H1 (cell line): ENCODE results near the gene TP73. TPM values are rescaled to one million over a fixed set of nuclear protein-coding genes. Genes with fewer than 3 reads are reported as not detected.

Source experiments
- CTCF ChIA-PET: fragments of 300-600 bp; sonication (Branson Sonifier 250); formaldehyde crosslinking; loops from one replicate; lab custom pipeline; 2021; ENCODE audit not compliant: partially characterized antibody; lab: Charles Lee
- POLR2A ChIA-PET: fragments of 300-600 bp; sonication (Branson Sonifier 250); formaldehyde crosslinking; loops from one replicate; lab custom pipeline; 2021; ENCODE audit warnings: inconsistent platforms; ENCODE audit not compliant: partially characterized antibody; lab: Charles Lee
- DNase-seq, 2 experiments: peaks; one replicate each; pipeline versions ENCODE4 v3.0.0 to v3.0.0-alpha.2; 2010 to 2022; ENCODE audit warnings: low spot score in 2 of 2, low read depth in 1 of 2, mixed read lengths in 1 of 2
- FAIRE-seq: peaks from 2 replicates; lab custom pipeline; 2011; peaks lifted over from hg19 to GRCh38; lab: Jason Lieb, UNC
- H2AFZ ChIP-seq: 2 replicates; pipeline ENCODE4 v1.8.1; 2012; ENCODE audit warnings: low read length, inconsistent platforms
- H2AK5ac ChIP-seq: 2 replicates; pipeline ENCODE4 v1.6.1; 2013; ENCODE audit warnings: low read depth, low read length
- H2BK120ac ChIP-seq: replicated peaks from 2 replicates; pipeline ENCODE3; 2013; ENCODE audit warnings: low read depth, low read length, inconsistent platforms
- H2BK12ac ChIP-seq: 2 replicates; pipeline ENCODE4 v1.6.1; 2013; ENCODE audit warnings: low read depth, low read length
- H2BK15ac ChIP-seq: 2 replicates; pipeline ENCODE4 v1.6.1; 2013; ENCODE audit warnings: low read length
- H2BK20ac ChIP-seq: 2 replicates; pipeline ENCODE4 v1.6.1; 2013; ENCODE audit warnings: low read length
- H2BK5ac ChIP-seq: 2 replicates; pipeline ENCODE4 v1.6.1; 2013; ENCODE audit warnings: low read depth, low read length
- H3K14ac ChIP-seq: 2 replicates; pipeline ENCODE4 v1.6.1; 2013; ENCODE audit warnings: inconsistent platforms; ENCODE audit not compliant: insufficient read length
- H3K18ac ChIP-seq: 2 replicates; pipeline ENCODE4 v1.6.1; 2013; ENCODE audit warnings: low read length; ENCODE audit errors: extremely low read depth
- H3K23ac ChIP-seq: 2 replicates; pipeline ENCODE4 v1.6.1; 2013; ENCODE audit warnings: inconsistent platforms; ENCODE audit not compliant: insufficient read length
- H3K23me2 ChIP-seq: 2 replicates; pipeline ENCODE4 v1.6.1; 2013; ENCODE audit warnings: low read depth, low read length
- H3K27ac ChIP-seq: 2 replicates; pipeline ENCODE4 v1.6.1; 2011; ENCODE audit warnings: low read depth, low read length, inconsistent platforms
- H3K27me3 ChIP-seq, 4 experiments: replicated peaks in 1 of 4; 1 replicate in 1 of 4; 2 replicates in 3 of 4; pipeline versions ENCODE4 v1.6.1 to v1.8.1; 2011 to 2013; ENCODE audit warnings: low read length in 3 of 4, mild to moderate bottlenecking in 3 of 4, inconsistent platforms in 2 of 4, mixed read lengths in 2 of 4, moderate library complexity in 1 of 4; ENCODE audit not compliant: control insufficient read depth in 3 of 4, insufficient read depth in 3 of 4; ENCODE audit errors: extremely low read depth in 1 of 4
- H3K36me3 ChIP-seq, 4 experiments: 2 replicates each; pipeline versions ENCODE4 v1.6.1 to v1.8.1; 2011 to 2013; ENCODE audit warnings: mild to moderate bottlenecking in 4 of 4, low read length in 3 of 4, moderate library complexity in 2 of 4, control low read depth in 1 of 4, inconsistent platforms in 1 of 4; ENCODE audit not compliant: insufficient read depth in 4 of 4, control insufficient read depth in 2 of 4
- H3K4ac ChIP-seq: replicated peaks from 2 replicates; pipeline ENCODE3; 2013; ENCODE audit warnings: low read length, low read depth, mixed read lengths, inconsistent platforms; ENCODE audit not compliant: insufficient read length
- H3K4me1 ChIP-seq, 4 experiments: replicated peaks in 1 of 4; 1 replicate in 1 of 4; 2 replicates in 3 of 4; pipeline versions ENCODE4 v1.6.1 to v1.8.1; 2011 to 2013; ENCODE audit warnings: low read length in 3 of 4, inconsistent platforms in 2 of 4, mixed read lengths in 1 of 4; ENCODE audit not compliant: insufficient read depth in 4 of 4, control insufficient read depth in 3 of 4
- H3K4me2 ChIP-seq, 2 experiments: 2 replicates each; pipeline versions ENCODE4 v1.6.1 to v1.8.1; 2011 to 2013; ENCODE audit warnings: low read depth in 2 of 2, low read length in 2 of 2, control low read depth in 1 of 2, inconsistent platforms in 1 of 2, mild to moderate bottlenecking in 1 of 2; ENCODE audit not compliant: insufficient read depth in 1 of 2
- H3K4me3 ChIP-seq, 4 experiments: fragments of 200-600, 300-600 bp in 1 of 4; sonication (generic), shearing (Covaris generic), sonication (Bioruptor Twin) in 1 of 4; 2 replicates each; pipeline versions ENCODE4 v1.5.1 to v1.8.1; 2011 to 2016; ENCODE audit warnings: low read length in 4 of 4, low read depth in 3 of 4, control low read depth in 2 of 4, inconsistent platforms in 2 of 4, mild to moderate bottlenecking in 2 of 4, mixed read lengths in 1 of 4, moderate library complexity in 1 of 4; ENCODE audit not compliant: insufficient read depth in 2 of 4; ENCODE audit errors: extremely low read depth in 1 of 4
- H3K56ac ChIP-seq: replicated peaks from 2 replicates; pipeline ENCODE3; 2013; ENCODE audit warnings: low read depth, mild to moderate bottlenecking, mixed read lengths, low read length, inconsistent platforms; ENCODE audit not compliant: insufficient read length
- H3K79me1 ChIP-seq: 2 replicates; pipeline ENCODE4 v1.6.1; 2013; ENCODE audit warnings: low read depth, low read length, control low read depth
- H3K79me2 ChIP-seq, 2 experiments: 2 replicates each; pipeline versions ENCODE4 v1.6.1 to v1.8.1; 2012 to 2013; ENCODE audit warnings: low read length in 2 of 2, mild to moderate bottlenecking in 2 of 2, inconsistent platforms in 1 of 2; ENCODE audit not compliant: insufficient read depth in 2 of 2, control insufficient read depth in 1 of 2
- H3K9ac ChIP-seq, 4 experiments: replicated peaks in 1 of 4; 1 replicate in 1 of 4; 2 replicates in 3 of 4; pipeline versions ENCODE4 v1.6.1 to v1.8.1; 2011 to 2013; ENCODE audit warnings: low read depth in 3 of 4, low read length in 3 of 4, control low read depth in 2 of 4, mild to moderate bottlenecking in 2 of 4, moderate library complexity in 2 of 4, inconsistent platforms in 1 of 4; ENCODE audit errors: extremely low read depth in 1 of 4
- H3K9me3 ChIP-seq, 2 experiments: 2 replicates each; pipeline versions ENCODE4 v1.6.1 to v1.8.1; 2012 to 2013; ENCODE audit warnings: mild to moderate bottlenecking in 2 of 2, moderate library complexity in 2 of 2, control low read depth in 1 of 2, inconsistent platforms in 1 of 2, low read depth in 1 of 2, low read length in 1 of 2, mixed read lengths in 1 of 2; ENCODE audit not compliant: insufficient read depth in 2 of 2
- H4K20me1 ChIP-seq, 2 experiments: replicated peaks in 1 of 2; 2 replicates each; pipeline versions ENCODE3 to v1.8.1; 2011 to 2013; ENCODE audit warnings: inconsistent platforms in 2 of 2, low read length in 2 of 2, mild to moderate bottlenecking in 1 of 2; ENCODE audit not compliant: insufficient read depth in 2 of 2, control insufficient read depth in 1 of 2
- H4K5ac ChIP-seq: 2 replicates; pipeline ENCODE4 v1.6.1; 2013; ENCODE audit warnings: low read length, low read depth, mixed read lengths, inconsistent platforms; ENCODE audit not compliant: insufficient read length
- H4K8ac ChIP-seq: 2 replicates; pipeline ENCODE4 v1.8.0; 2013; ENCODE audit warnings: mild to moderate bottlenecking, moderate library complexity, low read length, inconsistent platforms; ENCODE audit not compliant: insufficient read depth; ENCODE audit errors: extremely low read depth
- H4K91ac ChIP-seq: replicated peaks from 2 replicates; pipeline ENCODE3; 2013; ENCODE audit warnings: low read length, mixed read lengths, inconsistent platforms; ENCODE audit not compliant: insufficient read length
- BCL11A ChIP-seq, 2 experiments: IDR thresholded peaks; one replicate each; pipeline ENCODE4 v1.6.1; 2011; ENCODE audit warnings: low read depth in 2 of 2, low read length in 2 of 2, mild to moderate bottlenecking in 2 of 2
- CREB1 ChIP-seq: IDR thresholded peaks from 2 replicates; pipeline ENCODE4 v1.6.1; 2012; ENCODE audit warnings: inconsistent platforms
- EGR1 ChIP-seq: IDR thresholded peaks from 2 replicates; pipeline ENCODE4 v1.6.1; 2011; ENCODE audit warnings: low read depth, low read length, borderline replicate concordance
- KDM5A ChIP-seq: fragments of 200-600 bp; IDR thresholded peaks from 2 replicates; pipeline ENCODE4 v1.7.1; 2012; ENCODE audit warnings: mild to moderate bottlenecking, low read length, inconsistent platforms, mixed read lengths
- MAFK ChIP-seq: IDR thresholded peaks from 2 replicates; pipeline ENCODE4 v1.6.1; 2012; ENCODE audit warnings: low read depth, mild to moderate bottlenecking, improper control_type of control experiment, low read length
- RBBP5 ChIP-seq: IDR thresholded peaks from 2 replicates; pipeline ENCODE4 v1.7.1; 2012; ENCODE audit warnings: low read depth, mild to moderate bottlenecking, inconsistent platforms, low read length, moderate library complexity, borderline replicate concordance
- SAP30 ChIP-seq: fragments of 300-600 bp; sonication (generic); IDR thresholded peaks from 2 replicates; pipeline ENCODE4 v1.7.1; 2012; ENCODE audit warnings: low read length, moderate library complexity, mild to moderate bottlenecking, inconsistent platforms; ENCODE audit not compliant: insufficient read depth, insufficient replicate concordance
- SIN3A ChIP-seq, 2 experiments: IDR thresholded peaks in 1 of 2; conservative IDR thresholded peaks in 1 of 2; 2 replicates each; pipeline ENCODE4 v1.6.1; 2011 to 2012; ENCODE audit warnings: low read length in 2 of 2, improper control_type of control experiment in 1 of 2, low read depth in 1 of 2, mild to moderate bottlenecking in 1 of 2
- SIX5 ChIP-seq: IDR thresholded peaks from 2 replicates; pipeline ENCODE4 v1.6.1; 2011; ENCODE audit warnings: mild to moderate bottlenecking, low read depth, low read length
- YY1 ChIP-seq: IDR thresholded peaks from 2 replicates; pipeline ENCODE4 v1.6.1; 2011; ENCODE audit warnings: low read depth, mild to moderate bottlenecking, low read length
- WGBS, 2 experiments: shearing (Covaris generic) in 1 of 2; methylation state at CpG; one replicate each; pipeline versions ENCODE4 v1.1.6 to v1.1.7; 2013 to 2015; ENCODE audit warnings: low lambda C conversion rate in 2 of 2, mixed read lengths in 2 of 2, inconsistent platforms in 1 of 2, low coverage in 1 of 2, missing lambda C conversion rate in 1 of 2; ENCODE audit not compliant: insufficient replicate concordance in 2 of 2, insufficient coverage in 1 of 2, insufficient read length in 1 of 2; ENCODE audit errors: extremely low coverage in 1 of 2, missing lambda C conversion rate in 1 of 2; 5-methylcytosine and 5-hydroxymethylcytosine counted together
- polyA plus RNA-seq, 7 experiments: library from polyadenylated mRNA; depleted of rRNA in 3 of 7; stranded (reverse) in 5 of 7; unstranded in 2 of 7; fragments of >200 nt in 5 of 7; fragments of 200-250 nt in 2 of 7; gene quantifications; 1 replicate in 5 of 7; 2 replicates in 1 of 7; 4 replicates in 1 of 7; pipeline versions ENCODE4 v1.2.1 to v1.2.3, GENCODE V29; 2011 to 2013; ENCODE audit warnings: missing spikeins in 2 of 7, mixed read lengths in 2 of 7
- total RNA-seq: library from RNA; stranded (reverse); fragmentation: NEBNext Ultra II Directional; extraction: Animal tissue kit (Norgen Biotek cat#: 25700); gene quantifications from 2 replicates; pipeline ENCODE4 v1.2.1, GENCODE V29; 2021

Gene TP73
- total and polyA plus RNA-seq, 2 of the 8 experiments (the other 6 are each of a cell fraction or from before 2014, with no cell fraction given): 2.6 to 3.1 TPM

GRCh38 chr1:3649342-3650247 lies 2.7 kb upstream of the TP73 start, which contains the start of gene WRAP73:
WRAP73 (minus strand) TSS chr1:3650103; CDS start chr1:3649999, 104 bp downstream.
- DNase-seq (peak; percentile 74 to 86), FAIRE-seq (peak; percentile 83)
- Histone ChIP-seq H3K4me1 (peaks cover 0 to 21% (median 3%) of the 10 kb centered on the region in 4 experiments; a peak in 5 of 7 replicates), H2BK5ac (no peak within 1 kb of the TSS), H2AK5ac (no peak within 1 kb of the TSS), H3K23me2 (peaks cover 20% of the 10 kb centered on the region; the same call in 1 of the 2 replicates), H3K27ac (no peak within 1 kb of the TSS), H3K4me2 (peak within 1 kb of the TSS; percentile 77 to 81), H3K79me1 (peaks cover 3% of the 10 kb centered on the region; the same call in 1 of the 2 replicates), H3K36me3 (peaks cover 0 to 21% (median 13%) of the 10 kb centered on the region in 4 experiments; a peak in 4 of 8 replicates), H3K18ac (no peak within 1 kb of the TSS; the same call in 1 of the 2 replicates), H3K23ac (no peak within 1 kb of the TSS), H2BK12ac (peak within 1 kb of the TSS; percentile 60; the same call in 1 of the 2 replicates), H3K9ac (peak within 1 kb of the TSS in 2 of 4 experiments; percentile 13 to 31; a peak in 1 of 7 replicates), H3K4me3 (peak within 1 kb of the TSS; percentile 75 to 97 (median 86)), H3K14ac (no peak within 1 kb of the TSS), H2BK20ac (no peak within 1 kb of the TSS), H4K91ac (no peak within 1 kb of the TSS), H4K8ac (no peak within 1 kb of the TSS; the same call in 1 of the 2 replicates), H3K79me2 (peaks cover 0 to 9% of the 10 kb centered on the region in 2 experiments; a peak in 1 of 4 replicates), H4K5ac (no peak within 1 kb of the TSS), H2BK15ac (no peak within 1 kb of the TSS), H3K56ac (no peak within 1 kb of the TSS), H3K27me3 (peaks cover 42 to 48% (median 46%) of the 10 kb centered on the region in 4 experiments), H4K20me1 (peaks cover 0 to 4% of the 10 kb centered on the region in 2 experiments), H2BK120ac (no peak within 1 kb of the TSS), H3K4ac (no peak within 1 kb of the TSS), H2AFZ (no peak within 1 kb of the TSS; the same call in 1 of the 2 replicates), H3K9me3 (no peaks in the 10 kb centered on the region)
- POLR2A ChIA-PET: interaction anchor here (0.7 to 1.5 kb wide), 3 partner anchors 18 to 253 kb away, joined by 3 to 4 read pairs (median 3); no protein-coding TSS in a partner anchor
- CTCF ChIA-PET: interaction anchor here (1.0 to 3.0 kb wide), 4 partner anchors 10 to 30 kb away, joined by 3 to 11 read pairs (median 6); no protein-coding TSS in a partner anchor
- 7% methylated on average over 52 of the region's 60 CpGs; no CpG with 5 or more reads in 1 of the 2 experiments for whole genome bisulfite sequencing, 2 experiments
- TF ChIP-seq EGR1 (peak; percentile 79; the same call in 1 of the 2 replicates), CREB1 (peak; percentile 74; the same call in 1 of the 2 replicates), SIX5 (peak; percentile 87), SAP30 (no peak), YY1 (peak; percentile 66; the same call in 1 of the 2 replicates), SIN3A (conservative IDR thresholded peaks at IDR 0.05 in 1 of 2, IDR thresholded peaks at IDR 0.05 in 1 of 2; ENCODE audit: low read depth in 1 of 2, low read length in 2 of 2) (peak in 1 of 2 experiments; percentile 73; a peak in 1 of 4 replicates), RBBP5 (0 out of 2 replicates have a peak, but pooled peaks have one; percentile 52), BCL11A (IDR thresholded peaks at IDR 0.05; ENCODE audit: low read depth in 2 of 2, low read length in 2 of 2) (no peak), KDM5A (no peak), MAFK (no peak)
